SK-N-SH treated with all-trans-retinoic acid at 6 μM for 48 hours (cell line): ENCODE measurements around the gene WDR5B.

Source experiments
- ATAC-seq: fragments of 200-7000 bp; cut with Tn5 transposase; 3 replicates; pipeline ENCODE4 v1.9.1; 2020; ENCODE audit warnings: mild to moderate bottlenecking, moderate library complexity
- ARNTL ChIP-seq: fragments of 450-650 bp; formaldehyde crosslinking; IDR thresholded peaks from 2 replicates; pipeline ENCODE4 v1.5.0; 2020; ENCODE audit warnings: low read depth, mild to moderate bottlenecking, moderate library complexity, borderline replicate concordance
- BACH2 ChIP-seq: fragments of 250-450 bp; sonication (Bioruptor Pico); IDR thresholded peaks from 2 replicates; pipeline ENCODE4 v1.9.0; 2021; ENCODE audit warnings: mild to moderate bottlenecking, borderline replicate concordance
- CREB5 ChIP-seq: fragments of 250-450 bp; sonication (Bioruptor Pico); IDR thresholded peaks from 2 replicates; pipeline ENCODE4 v1.5.1; 2020; ENCODE audit warnings: low read depth, mild to moderate bottlenecking, moderate library complexity
- CSDC2 ChIP-seq: fragments of 250-450 bp; sonication (Bioruptor Pico); IDR thresholded peaks from 2 replicates; pipeline ENCODE4 v1.5.0; 2020; ENCODE audit warnings: mild to moderate bottlenecking, moderate library complexity
- ESRRG ChIP-seq: fragments of 250-450 bp; sonication (Bioruptor Pico); IDR thresholded peaks from 2 replicates; pipeline ENCODE4 v1.6.1; 2021; ENCODE audit warnings: mild to moderate bottlenecking
- GLIS3 ChIP-seq: fragments of 250-450 bp; sonication (Bioruptor Pico); IDR thresholded peaks from 2 replicates; pipeline ENCODE4 v1.5.0; 2020; ENCODE audit warnings: mild to moderate bottlenecking, moderate library complexity
- OSR1 ChIP-seq: fragments of 250-450 bp; sonication (Bioruptor Pico); IDR thresholded peaks from 2 replicates; pipeline ENCODE4 v1.8.0; 2022; ENCODE audit warnings: moderate library complexity, mild to moderate bottlenecking, inconsistent platforms
- PPARA ChIP-seq: fragments of 250-450 bp; sonication (Bioruptor Pico); IDR thresholded peaks from 2 replicates; pipeline ENCODE4 v1.5.0; 2020; ENCODE audit warnings: mild to moderate bottlenecking, borderline replicate concordance
- RARB ChIP-seq: fragments of 250-450 bp; sonication (Bioruptor Pico); IDR thresholded peaks from 2 replicates; pipeline ENCODE4 v1.8.0; 2021; ENCODE audit warnings: mild to moderate bottlenecking, moderate library complexity
- SNAI2 ChIP-seq: fragments of 250-450 bp; sonication (Bioruptor Pico); IDR thresholded peaks from 2 replicates; pipeline ENCODE4 v1.5.0; 2020; ENCODE audit warnings: mild to moderate bottlenecking, moderate library complexity
- TCF4 ChIP-seq: fragments of 250-450 bp; sonication (Bioruptor Pico); IDR thresholded peaks from 2 replicates; pipeline ENCODE4 v1.8.0; 2021; ENCODE audit warnings: mild to moderate bottlenecking, moderate library complexity, borderline replicate concordance
- TOX ChIP-seq: fragments of 250-450 bp; sonication (Bioruptor Pico); IDR thresholded peaks from 2 replicates; pipeline ENCODE4 v1.8.0; 2021; ENCODE audit warnings: mild to moderate bottlenecking, moderate library complexity, borderline replicate concordance
- ZC3H10 ChIP-seq: fragments of 250-450 bp; sonication (Bioruptor Pico); IDR thresholded peaks from 2 replicates; pipeline ENCODE4 v1.5.1; 2021; ENCODE audit warnings: mild to moderate bottlenecking, moderate library complexity
- ZFP3 ChIP-seq: fragments of 250-450 bp; sonication (Bioruptor Pico); IDR thresholded peaks from 2 replicates; pipeline ENCODE4 v1.5.0; 2020; ENCODE audit warnings: mild to moderate bottlenecking, moderate library complexity
- ZFP30 ChIP-seq: fragments of 450-650 bp; formaldehyde crosslinking; IDR thresholded peaks from 2 replicates; pipeline ENCODE4 v1.5.0; 2022; ENCODE audit warnings: mild to moderate bottlenecking, moderate library complexity
- ZNF565 ChIP-seq: fragments of 450-650 bp; formaldehyde crosslinking; conservative IDR thresholded peaks from 2 replicates; pipeline ENCODE4 v1.5.0; 2020; ENCODE audit warnings: low read depth, mild to moderate bottlenecking, moderate library complexity
- ZNF70 ChIP-seq: fragments of 450-650 bp; formaldehyde crosslinking; IDR thresholded peaks from 2 replicates; pipeline ENCODE4 v1.5.0; 2020; ENCODE audit warnings: mild to moderate bottlenecking, moderate library complexity
- ZNF8 ChIP-seq: fragments of 450-650 bp; formaldehyde crosslinking; IDR thresholded peaks from 2 replicates; pipeline ENCODE4 v1.5.0; 2020; ENCODE audit warnings: mild to moderate bottlenecking, moderate library complexity
- TF ChIP-seq, protein P1 (sequence below): fragments of 250-450 bp; sonication (Bioruptor Pico); IDR thresholded peaks from 2 replicates; pipeline ENCODE4 v1.5.1; 2021; ENCODE audit warnings: mild to moderate bottlenecking, moderate library complexity
- TF ChIP-seq, protein P2 (sequence below): fragments of 250-450 bp; sonication (Bioruptor Pico); IDR thresholded peaks from 2 replicates; pipeline ENCODE4 v1.8.0; 2020; ENCODE audit warnings: mild to moderate bottlenecking, moderate library complexity, borderline replicate concordance
- TF ChIP-seq, protein P3 (sequence below): fragments of 250-450 bp; sonication (Bioruptor Pico); IDR thresholded peaks from 2 replicates; pipeline ENCODE4 v1.5.0; 2020; ENCODE audit warnings: mild to moderate bottlenecking, moderate library complexity

WDR5B gene

DNA sequence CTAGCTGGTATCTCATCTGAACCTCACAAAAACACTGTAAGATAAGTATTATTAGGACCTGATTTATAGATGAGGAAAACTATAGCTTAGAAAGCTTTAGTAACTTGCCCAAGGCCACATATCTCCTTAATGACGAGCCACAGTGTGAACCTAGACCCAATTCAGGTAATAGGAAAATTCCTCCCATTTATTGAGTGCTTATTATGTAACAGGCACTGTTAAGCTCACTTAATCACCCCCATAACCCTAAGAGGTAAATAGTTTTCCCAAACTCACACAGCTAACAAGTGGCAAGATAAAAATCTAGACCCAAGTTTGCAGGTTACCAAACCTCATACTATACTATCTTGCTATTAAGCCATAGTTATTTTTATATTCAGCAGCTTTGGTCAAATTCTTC is 7.9 kb downstream of the WDR5B start:
- TF ChIP-seq TOX (CRISPR knock-in tag) (no peak), ZFP3 (CRISPR knock-in tag) (no peak), TCF4 (no peak), SNAI2 (CRISPR knock-in tag) (no peak), BACH2 (CRISPR knock-in tag) (no peak), CSDC2 (CRISPR knock-in tag) (no peak), ARNTL (no peak), PPARA (CRISPR knock-in tag) (no peak), CREB5 (no peak), RARB (CRISPR knock-in tag) (no peak), ESRRG (no peak), GLIS3 (CRISPR knock-in tag) (no peak), ZNF565 (no peak), ZFP30 (CRISPR knock-in tag) (no peak)

GRCh38 chr3:122406198-122406597 is 9.7 kb downstream of the WDR5B start:
- no peak for ATAC-seq
- TF ChIP-seq CSDC2 (CRISPR knock-in tag) (no peak), OSR1 (no peak), SNAI2 (CRISPR knock-in tag) (no peak), ZNF565 (no peak), TOX (CRISPR knock-in tag) (no peak), PPARA (CRISPR knock-in tag) (no peak)

More for the DNA sequence above, 7.9 kb downstream of the WDR5B start:
- ATAC-seq, result no peak

- no peak for ATAC-seq
- TF ChIP-seq, protein P1, sequence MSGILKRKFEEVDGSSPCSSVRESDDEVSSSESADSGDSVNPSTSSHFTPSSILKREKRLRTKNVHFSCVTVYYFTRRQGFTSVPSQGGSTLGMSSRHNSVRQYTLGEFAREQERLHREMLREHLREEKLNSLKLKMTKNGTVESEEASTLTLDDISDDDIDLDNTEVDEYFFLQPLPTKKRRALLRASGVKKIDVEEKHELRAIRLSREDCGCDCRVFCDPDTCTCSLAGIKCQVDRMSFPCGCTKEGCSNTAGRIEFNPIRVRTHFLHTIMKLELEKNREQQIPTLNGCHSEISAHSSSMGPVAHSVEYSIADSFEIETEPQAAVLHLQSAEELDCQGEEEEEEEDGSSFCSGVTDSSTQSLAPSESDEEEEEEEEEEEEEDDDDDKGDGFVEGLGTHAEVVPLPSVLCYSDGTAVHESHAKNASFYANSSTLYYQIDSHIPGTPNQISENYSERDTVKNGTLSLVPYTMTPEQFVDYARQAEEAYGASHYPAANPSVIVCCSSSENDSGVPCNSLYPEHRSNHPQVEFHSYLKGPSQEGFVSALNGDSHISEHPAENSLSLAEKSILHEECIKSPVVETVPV (CRISPR knock-in tag), result no peak
- TF ChIP-seq, protein P2, sequence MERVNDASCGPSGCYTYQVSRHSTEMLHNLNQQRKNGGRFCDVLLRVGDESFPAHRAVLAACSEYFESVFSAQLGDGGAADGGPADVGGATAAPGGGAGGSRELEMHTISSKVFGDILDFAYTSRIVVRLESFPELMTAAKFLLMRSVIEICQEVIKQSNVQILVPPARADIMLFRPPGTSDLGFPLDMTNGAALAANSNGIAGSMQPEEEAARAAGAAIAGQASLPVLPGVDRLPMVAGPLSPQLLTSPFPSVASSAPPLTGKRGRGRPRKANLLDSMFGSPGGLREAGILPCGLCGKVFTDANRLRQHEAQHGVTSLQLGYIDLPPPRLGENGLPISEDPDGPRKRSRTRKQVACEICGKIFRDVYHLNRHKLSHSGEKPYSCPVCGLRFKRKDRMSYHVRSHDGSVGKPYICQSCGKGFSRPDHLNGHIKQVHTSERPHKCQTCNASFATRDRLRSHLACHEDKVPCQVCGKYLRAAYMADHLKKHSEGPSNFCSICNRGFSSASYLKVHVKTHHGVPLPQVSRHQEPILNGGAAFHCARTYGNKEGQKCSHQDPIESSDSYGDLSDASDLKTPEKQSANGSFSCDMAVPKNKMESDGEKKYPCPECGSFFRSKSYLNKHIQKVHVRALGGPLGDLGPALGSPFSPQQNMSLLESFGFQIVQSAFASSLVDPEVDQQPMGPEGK (CRISPR knock-in tag), result no peak
- no peak for TF ChIP-seq TOX (CRISPR knock-in tag)
- TF ChIP-seq, protein P3, sequence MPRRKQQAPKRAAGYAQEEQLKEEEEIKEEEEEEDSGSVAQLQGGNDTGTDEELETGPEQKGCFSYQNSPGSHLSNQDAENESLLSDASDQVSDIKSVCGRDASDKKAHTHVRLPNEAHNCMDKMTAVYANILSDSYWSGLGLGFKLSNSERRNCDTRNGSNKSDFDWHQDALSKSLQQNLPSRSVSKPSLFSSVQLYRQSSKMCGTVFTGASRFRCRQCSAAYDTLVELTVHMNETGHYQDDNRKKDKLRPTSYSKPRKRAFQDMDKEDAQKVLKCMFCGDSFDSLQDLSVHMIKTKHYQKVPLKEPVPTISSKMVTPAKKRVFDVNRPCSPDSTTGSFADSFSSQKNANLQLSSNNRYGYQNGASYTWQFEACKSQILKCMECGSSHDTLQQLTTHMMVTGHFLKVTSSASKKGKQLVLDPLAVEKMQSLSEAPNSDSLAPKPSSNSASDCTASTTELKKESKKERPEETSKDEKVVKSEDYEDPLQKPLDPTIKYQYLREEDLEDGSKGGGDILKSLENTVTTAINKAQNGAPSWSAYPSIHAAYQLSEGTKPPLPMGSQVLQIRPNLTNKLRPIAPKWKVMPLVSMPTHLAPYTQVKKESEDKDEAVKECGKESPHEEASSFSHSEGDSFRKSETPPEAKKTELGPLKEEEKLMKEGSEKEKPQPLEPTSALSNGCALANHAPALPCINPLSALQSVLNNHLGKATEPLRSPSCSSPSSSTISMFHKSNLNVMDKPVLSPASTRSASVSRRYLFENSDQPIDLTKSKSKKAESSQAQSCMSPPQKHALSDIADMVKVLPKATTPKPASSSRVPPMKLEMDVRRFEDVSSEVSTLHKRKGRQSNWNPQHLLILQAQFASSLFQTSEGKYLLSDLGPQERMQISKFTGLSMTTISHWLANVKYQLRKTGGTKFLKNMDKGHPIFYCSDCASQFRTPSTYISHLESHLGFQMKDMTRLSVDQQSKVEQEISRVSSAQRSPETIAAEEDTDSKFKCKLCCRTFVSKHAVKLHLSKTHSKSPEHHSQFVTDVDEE (CRISPR knock-in tag), result no peak
- TF ChIP-seq ESRRG, result no peak
- no peak for TF ChIP-seq ZC3H10 (CRISPR knock-in tag)
- TF ChIP-seq PPARA (CRISPR knock-in tag), result no peak
- TF ChIP-seq ZNF8, result no peak
- TF ChIP-seq CREB5, result no peak
- no peak for TF ChIP-seq ZNF565
- TF ChIP-seq BACH2 (CRISPR knock-in tag), result no peak
- no peak for TF ChIP-seq CSDC2 (CRISPR knock-in tag)
- no peak for TF ChIP-seq OSR1
These were observed 10.8 kb downstream of the WDR5B start for GRCh38 chr3:122405015-122405414.

GRCh38 chr3:122403489-122403888 is 12.4 kb downstream of the WDR5B start:
- TF ChIP-seq GLIS3 (CRISPR knock-in tag) (no peak), ZNF565 (no peak), ZNF8 (no peak), PPARA (CRISPR knock-in tag) (no peak), ARNTL (no peak), ZNF70 (CRISPR knock-in tag) (no peak)
- TF ChIP-seq, protein P1 (CRISPR knock-in tag), result no peak
- ATAC-seq, result no peak; the same call in 1 of the 3 replicates
